NK-92 (cell line): ENCODE data around the gene COG1.

Experiments
- DNase-seq: peaks from one replicate; lab custom pipeline; 2025; ENCODE audit not compliant: unreplicated experiment; lab: John Stamatoyannopoulos, UW

COG1 gene

GRCh38 chr17:73166731-73167581 lies 25.9 kb upstream of the COG1 start:
- DNase-seq = no peak

DNA sequence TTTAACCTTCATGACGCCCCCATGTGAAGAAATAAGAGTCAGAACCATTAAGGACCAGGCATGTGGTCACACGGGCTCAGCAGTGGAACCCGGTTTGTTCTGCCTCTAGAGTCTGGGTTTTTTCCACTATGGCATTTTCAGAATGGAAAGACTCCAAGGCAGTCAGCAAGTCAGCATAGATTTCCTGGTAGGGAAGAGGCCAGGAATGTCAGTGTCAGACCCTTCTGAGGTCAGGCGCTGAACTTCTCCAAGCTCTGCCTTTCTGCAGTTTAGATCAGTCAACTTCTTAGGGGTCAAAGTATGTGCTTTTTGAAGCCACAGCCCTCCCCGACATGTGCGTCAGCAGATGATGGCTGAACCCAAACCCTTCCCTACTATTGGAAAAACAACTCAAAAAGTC lies 24.2 kb upstream of the COG1 start:
- DNase-seq = no peak

DNA sequence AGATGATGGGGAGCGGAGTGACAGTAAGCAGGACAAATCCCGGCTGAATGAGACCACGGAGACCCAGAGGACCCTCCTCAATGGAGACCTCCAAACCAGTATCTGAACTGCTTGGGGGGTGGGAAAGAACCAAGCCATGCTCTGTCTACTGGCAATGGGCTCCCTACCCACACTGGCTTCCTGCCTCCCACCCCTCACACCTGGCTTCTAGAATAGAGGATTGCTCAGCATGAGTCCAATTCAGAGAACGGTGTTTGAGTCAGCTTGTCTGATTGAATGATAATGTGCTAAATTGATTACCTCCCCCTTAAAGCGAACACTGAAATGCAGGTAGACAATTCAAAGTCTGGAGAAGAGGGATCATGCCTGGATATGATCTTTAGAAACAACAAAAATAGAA lies 22.5 kb upstream of the COG1 start:
- no peak for DNase-seq

GRCh38 chr17:73172252-73172651 lies 20.6 kb upstream of the COG1 start:
- DNase-seq = no peak

DNA sequence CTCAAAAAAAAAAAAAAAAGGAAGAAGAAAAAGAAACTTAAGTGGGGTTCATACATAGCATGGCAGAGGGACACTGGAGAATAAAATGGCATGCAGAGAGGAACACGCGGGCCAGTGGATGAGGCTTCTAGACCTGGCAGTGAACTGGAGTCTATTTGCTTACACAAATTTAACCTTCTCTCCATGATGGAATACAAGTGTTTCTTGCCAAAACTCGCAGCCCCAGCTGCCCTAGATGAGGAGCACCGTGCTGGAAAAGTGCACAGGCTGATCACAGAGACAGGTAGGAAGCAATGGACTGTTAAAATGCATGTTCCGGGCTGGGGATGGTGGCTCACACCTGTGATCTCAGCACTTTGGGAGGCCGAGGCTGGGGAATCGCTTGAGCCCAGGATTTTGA lies 18.7 kb upstream of the COG1 start:
- no peak for DNase-seq

DNA sequence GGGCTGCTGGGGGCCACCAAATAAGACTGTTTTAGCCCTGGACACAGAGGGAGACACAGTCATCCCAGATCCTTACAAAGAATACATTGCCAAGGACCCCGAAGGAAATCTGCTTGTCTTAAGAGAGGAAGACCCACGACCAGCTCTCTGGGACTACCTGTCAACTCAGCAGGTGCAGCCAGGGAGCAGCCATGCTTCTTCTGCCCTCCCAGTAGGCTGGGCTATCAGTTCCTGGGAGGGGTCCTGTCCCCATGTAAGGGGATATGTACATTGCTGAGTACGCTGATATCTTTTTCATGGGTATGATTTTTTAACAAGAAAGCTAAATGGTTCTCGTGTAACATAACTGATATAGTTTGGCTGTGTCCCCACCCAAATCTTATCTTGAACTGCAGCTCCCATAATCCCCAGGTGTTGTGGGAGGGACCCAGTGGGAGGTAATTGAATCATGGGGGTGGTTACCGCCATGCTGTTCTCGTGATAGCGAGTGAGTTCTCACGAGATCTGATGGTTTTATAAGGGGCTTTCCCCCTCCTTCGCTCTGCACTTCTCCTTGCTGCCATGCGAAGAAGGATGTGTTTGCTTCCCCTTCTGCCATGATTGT lies 16.8 kb upstream of the COG1 start:
- no peak for DNase-seq

DNA sequence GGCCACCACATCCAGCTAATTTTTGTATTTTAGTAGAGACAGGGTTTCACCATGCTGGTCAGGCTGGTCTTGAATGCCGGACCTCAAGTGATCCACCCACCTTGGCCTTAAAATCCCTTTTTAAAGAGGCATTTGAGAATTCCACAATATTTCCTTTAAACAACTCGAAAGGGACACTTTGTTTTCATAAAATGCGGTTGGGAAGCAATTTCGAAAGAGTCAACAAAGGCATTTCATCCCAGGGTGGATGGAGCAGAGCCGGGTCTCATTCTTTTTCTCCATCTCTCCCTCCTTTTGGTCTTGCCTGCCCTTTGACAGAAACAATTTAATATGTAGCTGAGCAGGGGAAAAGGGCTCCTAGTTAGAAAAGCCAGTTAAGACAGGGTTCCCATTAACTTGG lies 13.5 kb upstream of the COG1 start:
- DNase-seq = no peak

DNA sequence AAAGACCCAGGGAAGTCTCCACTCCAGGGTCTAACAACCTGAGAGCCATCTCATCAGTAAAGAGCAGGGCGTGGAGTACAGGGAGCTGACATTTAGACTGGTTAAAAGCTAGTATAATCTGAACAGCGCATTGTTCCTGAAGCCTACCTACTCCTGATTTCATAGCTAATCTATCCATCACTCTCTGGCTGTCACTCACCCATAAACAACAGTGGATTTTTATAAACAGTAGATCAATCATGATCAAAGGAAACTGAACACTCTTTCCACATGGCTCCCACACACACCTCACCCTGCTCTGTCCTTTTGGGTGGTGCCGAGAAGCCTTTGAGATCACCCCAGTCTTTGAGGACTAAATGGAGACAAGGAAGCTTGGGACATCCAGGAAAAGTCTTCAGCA lies 13.0 kb upstream of the COG1 start:
- no peak for DNase-seq

GRCh38 chr17:73182616-73183310 lies 10.1 kb upstream of the COG1 start:
- no peak for DNase-seq

DNA sequence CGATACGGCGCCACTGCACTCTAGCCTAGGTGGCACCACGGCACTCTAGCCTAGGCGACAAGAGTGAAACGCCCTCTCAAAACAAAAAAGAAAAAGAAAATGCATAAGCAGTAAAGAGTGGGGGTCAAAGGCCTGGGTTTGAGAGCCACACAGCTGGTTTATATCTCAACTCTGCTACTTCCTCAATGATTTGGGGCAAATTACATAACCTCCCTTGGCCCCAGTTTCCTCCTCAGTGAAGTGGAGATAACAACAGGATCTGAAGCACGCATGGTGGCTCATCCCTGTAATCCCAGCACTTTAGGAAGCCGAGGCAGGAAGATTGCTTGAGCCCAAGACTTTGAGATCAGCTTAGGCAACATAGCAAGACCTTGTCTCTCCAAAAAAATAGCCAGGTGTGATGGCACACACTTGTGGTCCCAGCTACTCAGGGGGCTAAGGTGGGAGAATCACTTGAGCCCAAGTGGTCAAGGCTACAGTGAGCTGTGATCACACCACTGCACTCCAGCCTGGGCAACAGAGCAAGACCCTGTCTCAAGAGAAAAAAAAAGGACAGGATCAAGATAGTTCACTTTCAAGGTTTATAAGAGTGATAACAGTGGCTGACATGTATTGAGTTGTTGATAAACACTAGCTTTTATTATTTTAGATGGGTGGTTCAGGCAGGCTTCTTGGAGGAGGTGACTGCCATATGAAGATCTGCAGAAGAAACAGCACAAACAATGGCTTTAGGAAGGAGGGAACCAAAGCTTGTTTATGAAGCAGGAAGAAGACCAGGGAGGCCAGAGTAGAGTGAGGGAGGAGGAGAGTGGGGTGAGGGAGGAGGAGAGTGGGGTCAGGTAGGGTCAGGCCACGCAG lies 8.5 kb upstream of the COG1 start:
- DNase-seq = no peak

- DNase-seq = no peak
Measured at GRCh38 chr17:73186283-73187050, 6.4 kb upstream of the COG1 start.

DNA sequence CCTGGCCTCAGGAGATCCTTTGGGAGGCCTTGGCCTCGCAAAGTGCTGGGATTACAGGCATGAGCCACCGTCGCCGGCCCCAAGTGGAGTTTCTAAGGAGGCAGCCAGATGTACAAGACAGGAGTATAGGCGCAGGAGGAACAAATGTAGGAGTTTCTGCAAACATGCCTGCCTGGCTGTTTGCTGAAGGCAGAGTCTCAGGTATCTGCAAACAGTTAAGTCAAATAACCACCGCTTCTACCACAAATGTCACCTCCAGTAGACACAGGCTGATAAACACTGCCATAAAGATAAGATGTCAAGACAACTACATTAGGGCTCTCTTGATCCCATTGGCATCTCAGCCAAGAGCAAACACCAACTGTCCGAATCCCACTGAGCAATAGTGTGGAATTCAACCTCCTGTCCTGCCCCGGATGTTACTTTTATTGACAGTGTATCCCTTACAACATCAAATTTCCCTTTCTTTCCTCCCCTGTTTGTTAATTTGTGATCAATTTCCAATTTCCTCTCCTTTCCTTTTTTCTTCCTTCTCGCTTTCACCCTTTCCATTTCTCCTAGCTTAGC lies 5.6 kb upstream of the COG1 start:
- DNase-seq = no peak

- no peak for DNase-seq
Measured at GRCh38 chr17:73188011-73188410, 4.8 kb upstream of the COG1 start.

DNA sequence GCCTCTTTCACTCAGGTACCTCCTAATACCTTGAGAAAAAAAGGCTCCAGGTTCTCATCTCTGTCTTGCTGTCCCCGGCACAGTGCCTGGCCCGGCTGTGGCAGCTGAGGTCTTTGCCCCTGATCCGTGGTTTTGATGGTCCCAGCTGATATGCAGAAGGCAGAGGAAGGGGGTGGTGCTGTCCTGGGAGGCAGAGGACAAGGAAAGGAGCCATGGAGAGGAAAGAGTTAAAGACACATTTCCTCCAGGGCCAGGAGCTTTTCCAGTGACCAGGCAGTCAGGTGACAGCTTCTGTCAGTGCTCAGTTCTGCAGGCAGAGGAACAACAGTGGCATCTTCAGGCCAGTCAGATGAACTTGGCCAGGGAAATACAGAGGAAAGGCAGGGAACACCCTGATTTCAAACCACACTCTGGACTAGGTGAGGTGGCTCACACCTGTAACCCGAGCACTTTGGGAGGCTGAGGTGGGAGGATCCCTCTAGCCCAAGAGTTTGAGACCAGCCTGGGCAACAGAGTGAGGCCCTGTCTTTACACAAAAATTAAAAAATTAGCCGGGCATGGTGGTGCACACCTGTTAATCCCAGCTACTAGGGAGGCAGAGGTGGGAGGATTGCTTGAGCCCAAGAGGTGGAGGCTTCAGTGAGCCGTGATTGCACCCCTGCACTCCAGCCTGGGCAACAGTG lies 3.3 kb upstream of the COG1 start:
- DNase-seq = no peak

- no peak for DNase-seq
Measured at GRCh38 chr17:73191443-73192205, 1.2 kb upstream of the COG1 start.

- no peak for DNase-seq
Measured at GRCh38 chr17:73192206-73192893, 505 bp upstream of the COG1 start.

GRCh38 chr17:73194514-73195222 lies 1.8 kb downstream of the COG1 start:
- DNase-seq = no peak

DNA sequence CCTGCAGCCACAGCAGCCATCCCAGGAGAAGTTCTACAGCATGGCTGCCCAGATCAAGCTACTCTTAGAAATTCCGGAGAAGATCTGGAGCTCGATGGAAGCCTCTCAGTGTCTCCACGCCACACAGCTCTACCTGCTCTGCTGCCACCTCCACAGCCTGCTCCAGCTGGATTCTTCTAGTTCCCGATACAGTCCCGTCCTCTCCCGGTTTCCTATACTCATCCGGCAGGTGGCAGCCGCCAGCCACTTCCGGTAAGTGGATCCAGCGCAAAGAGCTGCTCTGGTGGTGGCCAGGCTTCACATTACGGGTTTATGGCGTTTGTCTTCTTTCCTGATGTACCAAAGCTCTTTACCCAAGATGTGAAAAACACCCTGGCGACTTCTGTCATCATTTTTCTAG lies 3.6 kb downstream of the COG1 start:
- no peak for DNase-seq
